HG03196 (cell line): ENCODE results near the gene IFNA1.
"Not testable (repeated sequence)": the region's sequence is repeated elsewhere in the genome, so short reads cannot be mapped to it uniquely, and the experiment has no call there.

Experiments used
- ATAC-seq: cut with Tn5 transposase; IDR thresholded peaks from one replicate; pipeline ENCODE4 v1.9.1; 2021; ENCODE audit not compliant: unreplicated experiment

Gene IFNA1

GRCh38 chr9:21440139-21440538, at the start of gene IFNA1:
Gene IFNA1 (plus strand): TSS chr9:21440439. CDS start chr9:21440508, 69 bp downstream.
- ATAC-seq, result no peak

- peak; percentile 65 for ATAC-seq
These were observed 48.0 kb upstream of the IFNA1 start for GRCh38 chr9:21392270-21392669.

GRCh38 chr9:21395778-21396717, 44.2 kb upstream of the IFNA1 start:
- ATAC-seq, result peak; percentile 81

- no peak for ATAC-seq
These were observed 41.2 kb upstream of the IFNA1 start for GRCh38 chr9:21398955-21399489.

- ATAC-seq, result no peak
These were observed 40.3 kb upstream of the IFNA1 start for GRCh38 chr9:21399956-21400355.

GRCh38 chr9:21402386-21403251, 37.6 kb upstream of the IFNA1 start:
- ATAC-seq, result peak; percentile 63

- no peak for ATAC-seq
These were observed 36.1 kb upstream of the IFNA1 start for GRCh38 chr9:21404146-21404545.

GRCh38 chr9:21408817-21409216, 31.4 kb upstream of the IFNA1 start, which contains the start of gene IFNA8:
Gene IFNA8 (plus strand): TSS chr9:21409117. CDS start chr9:21409177, 60 bp downstream.
- no peak for ATAC-seq

GRCh38 chr9:21412107-21412506, 28.1 kb upstream of the IFNA1 start:
- no peak for ATAC-seq

- no peak for ATAC-seq
These were observed 27.1 kb upstream of the IFNA1 start for GRCh38 chr9:21413151-21413550.

GRCh38 chr9:21413624-21414023, 26.6 kb upstream of the IFNA1 start:
- no peak for ATAC-seq

- ATAC-seq, result no peak
These were observed 25.9 kb upstream of the IFNA1 start for GRCh38 chr9:21414220-21414940.

GRCh38 chr9:21415493-21416267, 24.6 kb upstream of the IFNA1 start:
- ATAC-seq, result no peak

GRCh38 chr9:21428235-21428634, 12.0 kb upstream of the IFNA1 start:
- no peak for ATAC-seq

GRCh38 chr9:21429191-21429590, 11.0 kb upstream of the IFNA1 start:
- ATAC-seq, result no peak

- ATAC-seq, result peak; percentile 66
These were observed 7.4 kb upstream of the IFNA1 start for GRCh38 chr9:21432672-21433425.

GRCh38 chr9:21434202-21435014, 5.8 kb upstream of the IFNA1 start:
- no peak for ATAC-seq

- not testable (repeated sequence) for ATAC-seq
These were observed 5.2 kb upstream of the IFNA1 start for GRCh38 chr9:21435015-21435383.
